Upper lobe of right lung (tissue), 1 donor: ENCODE data around the gene COBL. TPM values are rescaled to one million over a fixed set of nuclear protein-coding genes. Genes with fewer than 3 reads are reported as not detected.

Experiments used
- ATAC-seq: fragments of 200-7000 bp; cut with Tn5 transposase; one replicate; pipeline ENCODE4 v1.9.1; 2020; ENCODE audit warnings: mild to moderate bottlenecking, moderate library complexity
- DNase-seq: peaks from one replicate; pipeline ENCODE4 v3.0.0-alpha.2; 2020
- H3K27ac ChIP-seq: fragments of 200-600 bp; one replicate; pipeline ENCODE4 v1.8.0; 2022
- H3K27me3 ChIP-seq: fragments of 200-600 bp; one replicate; pipeline ENCODE4 v1.8.0; 2022; ENCODE audit warnings: mild to moderate bottlenecking
- H3K36me3 ChIP-seq: fragments of 200-600 bp; one replicate; pipeline ENCODE4 v1.8.0; 2022
- H3K4me1 ChIP-seq: fragments of 200-600 bp; one replicate; pipeline ENCODE4 v1.8.0; 2022
- H3K4me3 ChIP-seq: fragments of 200-600 bp; one replicate; pipeline ENCODE4 v1.8.0; 2022; ENCODE audit warnings: mild to moderate bottlenecking
- H3K9me3 ChIP-seq: fragments of 200-600 bp; one replicate; pipeline ENCODE4 v1.8.0; 2022
- CTCF ChIP-seq: fragments of 200-600 bp; IDR thresholded peaks from one replicate; pipeline ENCODE4 v1.8.0; 2022; ENCODE audit warnings: antibody characterized with exemption
- intact Hi-C: fragments of 100-400 bp; cut with DNase I; formaldehyde crosslinking; loops from one replicate; pipeline ENCODE4 v1.11.0; 2022
- total RNA-seq: library from RNA; stranded (reverse); fragmentation: NEBNext Ultra II Directional; extraction: Animal tissue kit (Norgen Biotek cat#: 25700); gene quantifications from one replicate; pipeline ENCODE4 v1.2.1, GENCODE V29; 2021
- donor health status: DM: no; HTN: yes; CAD: no; lungs with severe emphysema.

Gene COBL
- total RNA-seq, 1 donor from 2014 or later: 29.2 TPM

- no peak for DNase-seq
Measured at GRCh38 chr7:51354897-51355296, 38.3 kb upstream of the COBL start.

GRCh38 chr7:51354434-51354833 lies 37.8 kb upstream of the COBL start:
- Histone ChIP-seq H3K36me3 (no peaks in the 10 kb centered on the region), H3K4me3 (no peak overlapping the region), H3K27me3 (no peaks in the 10 kb centered on the region), H3K9me3 (no peaks in the 10 kb centered on the region), H3K4me1 (no peaks in the 10 kb centered on the region), H3K27ac (no peak overlapping the region)
- DNase-seq (no peak), ATAC-seq (no peak)
- intact Hi-C loops: no loop called here
- TF ChIP-seq CTCF: no peak

More at GRCh38 chr7:51354897-51355296, 38.3 kb upstream of the COBL start:
- Histone ChIP-seq H3K4me3 (no peak overlapping the region), H3K36me3 (no peaks in the 10 kb centered on the region), H3K4me1 (no peaks in the 10 kb centered on the region), H3K27me3 (no peaks in the 10 kb centered on the region), H3K27ac (no peak overlapping the region), H3K9me3 (no peaks in the 10 kb centered on the region)
- intact Hi-C loops: no loop called here
- ATAC-seq: no peak
- TF ChIP-seq CTCF: no peak

- Histone ChIP-seq H3K4me1 (no peaks in the 10 kb centered on the region), H3K27ac (no peak overlapping the region), H3K4me3 (no peak overlapping the region), H3K27me3 (no peaks in the 10 kb centered on the region), H3K9me3 (no peaks in the 10 kb centered on the region), H3K36me3 (no peaks in the 10 kb centered on the region)
- no peak for ATAC-seq
- TF ChIP-seq CTCF: no peak
- DNase-seq: no peak
- intact Hi-C loops: no loop called here
Measured at GRCh38 chr7:51352174-51353100, 35.8 kb upstream of the COBL start.

GRCh38 chr7:51351661-51352060 lies 35.1 kb upstream of the COBL start:
- TF ChIP-seq CTCF: no peak
- Histone ChIP-seq H3K27me3 (no peaks in the 10 kb centered on the region), H3K36me3 (no peaks in the 10 kb centered on the region), H3K4me3 (no peak overlapping the region), H3K4me1 (no peaks in the 10 kb centered on the region), H3K9me3 (no peaks in the 10 kb centered on the region), H3K27ac (no peak overlapping the region)
- ATAC-seq (no peak), DNase-seq (no peak)
- intact Hi-C loops: no loop called here

- ATAC-seq: no peak
- H3K4me1 ChIP-seq: no peaks in the 10 kb centered on the region
- H3K4me3 ChIP-seq: no peak overlapping the region
- no peak overlapping the region for H3K27ac ChIP-seq
- no peak for TF ChIP-seq CTCF
- no peaks in the 10 kb centered on the region for H3K36me3 ChIP-seq
- intact Hi-C loops: no loop called here
- no peaks in the 10 kb centered on the region for H3K9me3 ChIP-seq
- DNase-seq: no peak
- H3K27me3 ChIP-seq: no peaks in the 10 kb centered on the region
Measured at GRCh38 chr7:51350546-51350896, 33.9 kb upstream of the COBL start.
